ENCODE data around the gene DPH1. TPM values are rescaled to one million over a fixed set of nuclear protein-coding genes. Genes with fewer than 3 reads are reported as not detected.

DPH1 gene
- total and polyA plus RNA-seq, 8 donors = 21.8 to 74.4 (median 32.2) TPM

DNA sequence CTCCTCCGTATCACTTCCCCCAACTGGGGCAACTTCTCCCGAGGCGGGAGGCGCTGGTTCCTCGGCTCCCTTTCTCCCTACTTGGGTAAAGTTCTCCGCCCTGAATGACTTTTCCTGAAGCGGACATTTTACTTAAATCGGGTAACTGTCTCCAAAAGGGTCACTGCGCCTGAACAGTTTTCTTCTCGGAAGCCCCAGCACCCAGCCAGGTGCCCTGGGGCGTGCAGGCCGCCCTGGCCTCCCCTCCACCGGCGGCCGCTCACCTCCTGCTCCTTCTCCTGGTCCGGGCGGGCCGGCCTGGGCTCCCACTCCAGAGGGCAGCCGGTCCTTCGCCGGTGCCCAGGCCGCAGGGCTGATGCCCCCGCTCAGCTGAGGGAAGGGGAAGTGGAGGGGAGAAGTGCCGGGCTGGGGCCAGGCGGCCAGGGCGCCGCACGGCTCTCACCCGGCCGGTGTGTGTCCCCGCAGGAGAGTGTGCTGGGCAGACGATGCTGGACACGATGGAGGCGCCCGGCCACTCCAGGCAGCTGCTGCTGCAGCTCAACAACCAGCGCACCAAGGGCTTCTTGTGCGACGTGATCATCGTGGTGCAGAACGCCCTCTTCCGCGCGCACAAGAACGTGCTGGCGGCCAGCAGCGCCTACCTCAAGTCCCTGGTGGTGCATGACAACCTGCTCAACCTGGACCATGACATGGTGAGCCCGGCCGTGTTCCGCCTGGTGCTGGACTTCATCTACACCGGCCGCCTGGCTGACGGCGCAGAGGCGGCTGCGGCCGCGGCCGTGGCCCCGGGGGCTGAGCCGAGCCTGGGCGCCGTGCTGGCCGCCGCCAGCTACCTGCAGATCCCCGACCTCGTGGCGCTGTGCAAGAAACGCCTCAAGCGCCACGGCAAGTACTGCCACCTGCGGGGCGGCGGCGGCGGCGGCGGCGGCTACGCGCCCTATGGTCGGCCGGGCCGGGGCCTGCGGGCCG lies 26.5 kb downstream of the DPH1 start:
- DNase-seq = peak in 3 of 6 donors; percentile 28 to 81 (median 75)
- Histone ChIP-seq H3K9me3 (no peaks in the 10 kb centered on the region), H3K4me1 (peaks cover 0 to 8% (median 3%) of the 10 kb centered on the region in 3 donors), H3K27ac (peak overlapping the region in 3 of 4 donors; percentile 18 to 38 (median 27)), H3K4me3 (peak overlapping the region in 2 of 4 donors; percentile 40 to 59), H3K36me3 (peaks cover 0 to 7% (median 0%) of the 10 kb centered on the region in 3 donors), H3K27me3 (peaks cover 0 to 3% (median 0%) of the 10 kb centered on the region in 4 donors)
- FAIRE-seq = no peak
- peak in 1 of 4 donors; percentile 11 for ATAC-seq
- WGBS, 2 donors = 28 to 31% methylated on average over 79 to 85 of the region's 85 CpGs
- TF ChIP-seq, protein P1, sequence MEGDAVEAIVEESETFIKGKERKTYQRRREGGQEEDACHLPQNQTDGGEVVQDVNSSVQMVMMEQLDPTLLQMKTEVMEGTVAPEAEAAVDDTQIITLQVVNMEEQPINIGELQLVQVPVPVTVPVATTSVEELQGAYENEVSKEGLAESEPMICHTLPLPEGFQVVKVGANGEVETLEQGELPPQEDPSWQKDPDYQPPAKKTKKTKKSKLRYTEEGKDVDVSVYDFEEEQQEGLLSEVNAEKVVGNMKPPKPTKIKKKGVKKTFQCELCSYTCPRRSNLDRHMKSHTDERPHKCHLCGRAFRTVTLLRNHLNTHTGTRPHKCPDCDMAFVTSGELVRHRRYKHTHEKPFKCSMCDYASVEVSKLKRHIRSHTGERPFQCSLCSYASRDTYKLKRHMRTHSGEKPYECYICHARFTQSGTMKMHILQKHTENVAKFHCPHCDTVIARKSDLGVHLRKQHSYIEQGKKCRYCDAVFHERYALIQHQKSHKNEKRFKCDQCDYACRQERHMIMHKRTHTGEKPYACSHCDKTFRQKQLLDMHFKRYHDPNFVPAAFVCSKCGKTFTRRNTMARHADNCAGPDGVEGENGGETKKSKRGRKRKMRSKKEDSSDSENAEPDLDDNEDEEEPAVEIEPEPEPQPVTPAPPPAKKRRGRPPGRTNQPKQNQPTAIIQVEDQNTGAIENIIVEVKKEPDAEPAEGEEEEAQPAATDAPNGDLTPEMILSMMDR (IDR thresholded peaks at IDR 0.05) = no peak
- intact Hi-C loops (cut with DNase I) = loop anchor here in 1 of 3 donors (5.0 kb wide), 1 partner anchor 191 kb away; no protein-coding TSS in a partner anchor

DNA sequence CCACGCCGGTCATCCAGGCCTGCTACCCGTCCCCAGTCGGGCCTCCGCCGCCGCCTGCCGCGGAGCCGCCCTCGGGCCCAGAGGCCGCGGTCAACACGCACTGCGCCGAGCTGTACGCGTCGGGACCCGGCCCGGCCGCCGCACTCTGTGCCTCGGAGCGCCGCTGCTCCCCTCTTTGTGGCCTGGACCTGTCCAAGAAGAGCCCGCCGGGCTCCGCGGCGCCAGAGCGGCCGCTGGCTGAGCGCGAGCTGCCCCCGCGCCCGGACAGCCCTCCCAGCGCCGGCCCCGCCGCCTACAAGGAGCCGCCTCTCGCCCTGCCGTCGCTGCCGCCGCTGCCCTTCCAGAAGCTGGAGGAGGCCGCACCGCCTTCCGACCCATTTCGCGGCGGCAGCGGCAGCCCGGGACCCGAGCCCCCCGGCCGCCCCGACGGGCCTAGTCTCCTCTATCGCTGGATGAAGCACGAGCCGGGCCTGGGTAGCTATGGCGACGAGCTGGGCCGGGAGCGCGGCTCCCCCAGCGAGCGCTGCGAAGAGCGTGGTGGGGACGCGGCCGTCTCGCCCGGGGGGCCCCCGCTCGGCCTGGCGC lies 27.3 kb downstream of the DPH1 start:
- TF ChIP-seq, protein P1 (IDR thresholded peaks at IDR 0.05) = no peak
- Histone ChIP-seq H3K4me3 (peak overlapping the region in 2 of 4 donors; percentile 4 to 59), H3K9me3 (no peaks in the 10 kb centered on the region), H3K4me1 (peaks cover 0 to 8% (median 3%) of the 10 kb centered on the region in 3 donors), H3K36me3 (peaks cover 0 to 10% (median 0%) of the 10 kb centered on the region in 3 donors), H3K27me3 (peaks cover 0 to 3% (median 0%) of the 10 kb centered on the region in 4 donors), H3K27ac (peak overlapping the region in 1 of 4 donors; percentile 8)
- intact Hi-C loops (cut with DNase I) = loop anchor here in 1 of 3 donors (5.0 kb wide), 1 partner anchor 190 kb away; no protein-coding TSS in a partner anchor
- DNase-seq (peak in 3 of 6 donors; percentile 17 to 72 (median 69)), FAIRE-seq (no peak), ATAC-seq (no peak)
- WGBS, 2 donors = 12 to 13% methylated on average over 58 to 81 of the region's 81 CpGs

DNA sequence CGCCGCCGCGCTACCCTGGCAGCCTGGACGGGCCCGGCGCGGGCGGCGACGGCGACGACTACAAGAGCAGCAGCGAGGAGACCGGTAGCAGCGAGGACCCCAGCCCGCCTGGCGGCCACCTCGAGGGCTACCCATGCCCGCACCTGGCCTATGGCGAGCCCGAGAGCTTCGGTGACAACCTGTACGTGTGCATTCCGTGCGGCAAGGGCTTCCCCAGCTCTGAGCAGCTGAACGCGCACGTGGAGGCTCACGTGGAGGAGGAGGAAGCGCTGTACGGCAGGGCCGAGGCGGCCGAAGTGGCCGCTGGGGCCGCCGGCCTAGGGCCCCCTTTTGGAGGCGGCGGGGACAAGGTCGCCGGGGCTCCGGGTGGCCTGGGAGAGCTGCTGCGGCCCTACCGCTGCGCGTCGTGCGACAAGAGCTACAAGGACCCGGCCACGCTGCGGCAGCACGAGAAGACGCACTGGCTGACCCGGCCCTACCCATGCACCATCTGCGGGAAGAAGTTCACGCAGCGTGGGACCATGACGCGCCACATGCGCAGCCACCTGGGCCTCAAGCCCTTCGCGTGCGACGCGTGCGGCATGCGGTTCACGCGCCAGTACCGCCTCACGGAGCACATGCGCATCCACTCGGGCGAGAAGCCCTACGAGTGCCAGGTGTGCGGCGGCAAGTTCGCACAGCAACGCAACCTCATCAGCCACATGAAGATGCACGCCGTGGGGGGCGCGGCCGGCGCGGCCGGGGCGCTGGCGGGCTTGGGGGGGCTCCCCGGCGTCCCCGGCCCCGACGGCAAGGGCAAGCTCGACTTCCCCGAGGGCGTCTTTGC lies 28.0 kb downstream of the DPH1 start:
- Histone ChIP-seq H3K27me3 (peaks cover 0 to 3% (median 0%) of the 10 kb centered on the region in 4 donors), H3K9me3 (no peaks in the 10 kb centered on the region), H3K4me1 (peaks cover 0 to 8% (median 3%) of the 10 kb centered on the region in 3 donors), H3K27ac (peak overlapping the region in 2 of 4 donors; percentile 3 to 33), H3K36me3 (peaks cover 0 to 10% (median 0%) of the 10 kb centered on the region in 3 donors), H3K4me3 (peak overlapping the region in 1 of 4 donors; percentile 59)
- intact Hi-C loops (cut with DNase I) = loop anchor here in 1 of 3 donors (5.0 kb wide), 1 partner anchor 189 kb away; no protein-coding TSS in a partner anchor
- FAIRE-seq (no peak), ATAC-seq (no peak), DNase-seq (peak in 3 of 6 donors; percentile 21 to 80 (median 68))
- 27% methylated on average over 80 to 98 of the region's 98 CpGs for WGBS, 2 donors
- TF ChIP-seq, protein P1 (IDR thresholded peaks at IDR 0.05) = no peak

Measured in pancreas (tissue), 10 donors.